Measurements from ENCODE around the gene HS6ST3.
"Not testable (repeated sequence)": the region's sequence is repeated elsewhere in the genome, so short reads cannot be mapped to it uniquely, and the experiment has no call there.

The HS6ST3 gene

DNA sequence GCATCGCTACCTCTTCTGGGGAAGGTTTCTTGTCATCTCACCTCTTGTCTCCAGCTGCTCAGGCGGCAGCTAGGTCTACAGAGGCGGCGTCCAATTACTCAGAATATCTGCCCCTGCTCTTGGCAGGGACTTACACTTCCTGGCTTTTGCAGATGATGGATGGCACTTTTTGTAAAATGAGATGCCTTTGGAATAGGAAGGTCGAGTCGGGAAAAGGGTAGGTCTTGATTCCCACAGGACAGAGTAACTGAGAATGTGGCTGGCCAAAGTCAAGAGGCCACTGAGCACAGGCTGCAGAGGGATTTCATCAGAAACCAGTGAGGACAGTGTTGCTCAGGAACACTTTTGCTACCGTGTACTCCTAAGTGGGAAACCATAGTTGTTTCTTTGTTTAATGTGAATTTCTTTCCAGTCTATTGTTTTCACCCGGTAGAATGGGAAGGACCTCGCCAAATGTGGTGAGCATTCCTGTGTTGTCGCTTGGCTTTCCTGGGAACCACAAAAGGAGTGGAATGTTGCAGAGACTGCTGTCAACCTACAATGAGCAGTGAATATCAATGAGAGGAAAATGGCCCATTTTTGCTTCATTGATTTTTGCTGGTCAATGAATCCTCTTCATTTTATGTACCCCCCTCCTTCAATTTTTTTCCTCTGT, 383.7 kb downstream of the HS6ST3 start:
- DNase-seq = no peak

GRCh38 chr13:96474181-96474557, 384.3 kb downstream of the HS6ST3 start:
- DNase-seq = no peak

GRCh38 chr13:96475103-96475502, 385.2 kb downstream of the HS6ST3 start:
- no peak for DNase-seq

DNA sequence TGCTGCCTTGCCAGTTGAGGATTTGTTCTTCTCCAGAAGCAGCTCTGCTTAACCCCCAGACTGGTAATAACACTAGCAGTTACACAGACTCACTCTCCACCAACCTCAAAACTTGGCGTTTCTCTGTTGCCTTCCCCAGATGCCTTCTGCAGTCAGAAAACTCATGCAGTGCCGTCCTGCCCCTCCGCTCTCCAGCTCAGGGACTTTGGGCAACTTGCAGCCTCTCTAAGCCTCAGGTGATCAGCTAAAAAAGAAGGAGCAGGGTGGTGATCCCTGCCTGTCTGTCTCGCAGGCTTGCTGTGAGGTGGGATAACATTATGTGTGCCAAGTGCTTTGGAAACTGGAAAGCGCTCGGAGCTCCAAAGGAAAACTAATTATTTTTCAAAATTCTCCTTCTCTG, 391.6 kb downstream of the HS6ST3 start:
- DNase-seq = no peak

- DNase-seq = no peak
Measured at GRCh38 chr13:96490496-96490989, 400.6 kb downstream of the HS6ST3 start.

DNA sequence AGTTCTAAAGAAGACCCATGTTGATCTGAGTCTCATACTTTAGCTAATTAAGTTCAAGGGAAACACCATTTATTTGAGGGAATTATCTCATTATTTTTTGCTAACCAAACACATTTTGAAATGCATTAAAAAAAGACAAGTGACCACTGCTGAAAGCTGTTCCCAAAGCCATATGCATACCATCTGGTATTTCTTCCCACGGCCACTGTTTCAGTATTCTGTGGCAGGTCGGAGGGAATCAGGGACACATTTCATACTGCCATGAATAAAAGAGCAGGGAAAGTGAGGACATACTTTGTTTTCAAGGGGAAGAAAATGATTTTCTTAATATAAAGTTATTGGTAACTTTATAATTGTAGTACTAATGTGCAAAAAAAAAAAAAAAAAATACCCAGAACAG, 401.2 kb downstream of the HS6ST3 start:
- no peak for DNase-seq

GRCh38 chr13:96492766-96493165, 402.9 kb downstream of the HS6ST3 start:
- no peak for DNase-seq

DNA sequence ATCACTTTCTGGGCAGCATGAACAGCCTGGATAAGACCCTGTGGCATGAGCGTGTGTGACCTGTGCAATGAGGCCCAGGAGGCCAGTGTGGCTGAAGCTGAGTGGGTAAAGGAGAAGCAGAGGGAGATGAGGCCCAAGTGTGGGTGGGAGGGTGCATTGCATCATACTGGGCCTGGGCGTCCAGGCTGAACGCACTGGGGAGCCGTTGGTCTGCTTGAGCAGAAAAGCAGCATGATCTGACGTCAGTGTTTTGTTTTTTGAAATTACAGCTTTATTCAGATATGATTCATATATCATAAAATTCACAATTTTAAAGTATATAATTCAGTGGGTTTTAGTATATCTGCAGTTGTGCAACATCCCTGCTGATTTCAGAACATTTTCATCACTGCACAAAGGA, 409.7 kb downstream of the HS6ST3 start:
- DNase-seq = no peak

DNA sequence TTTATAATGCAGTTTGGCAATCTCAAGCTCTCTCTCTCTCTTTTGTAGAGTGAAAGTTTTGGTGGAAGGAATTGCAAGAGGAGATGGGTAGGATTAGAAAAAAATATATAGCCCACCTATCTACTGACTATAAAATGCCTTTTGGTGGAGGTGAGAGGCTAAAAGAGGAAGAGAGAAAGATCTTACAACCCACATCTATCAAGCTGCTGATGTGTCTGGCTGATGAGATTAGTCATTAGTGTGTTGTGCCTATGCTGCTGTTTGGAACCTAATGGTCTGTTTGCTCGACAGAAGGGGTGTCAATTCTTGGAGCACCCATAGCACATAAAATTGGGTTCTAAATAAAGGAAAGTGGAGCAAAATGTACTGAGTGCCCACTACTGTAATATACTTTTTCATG, 411.0 kb downstream of the HS6ST3 start:
- no peak for DNase-seq

GRCh38 chr13:96503481-96503880, 413.6 kb downstream of the HS6ST3 start:
- DNase-seq = no peak

- DNase-seq = no peak
Measured at GRCh38 chr13:96511587-96511986, 421.7 kb downstream of the HS6ST3 start.

DNA sequence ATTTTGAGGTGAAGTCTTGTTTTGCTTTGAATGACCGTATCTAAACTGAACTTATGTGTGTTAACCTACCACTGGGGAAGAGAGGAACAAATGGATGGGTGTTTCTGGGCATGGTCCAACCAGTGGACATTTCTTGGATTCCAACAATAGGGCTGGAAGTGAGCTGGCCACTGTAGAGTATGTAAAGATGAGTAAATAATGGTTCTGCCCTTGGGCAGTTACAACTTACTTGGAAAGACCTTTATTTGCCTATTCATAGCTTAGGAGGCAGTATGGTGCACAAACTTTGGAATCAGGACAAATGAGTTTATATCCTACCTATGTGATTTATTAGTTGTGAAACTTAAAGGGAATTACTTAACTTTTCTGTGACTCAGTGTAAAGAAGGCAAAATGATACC, 429.5 kb downstream of the HS6ST3 start:
- no peak for DNase-seq

GRCh38 chr13:96524398-96525020, 434.6 kb downstream of the HS6ST3 start:
- not testable (repeated sequence) for DNase-seq

DNA sequence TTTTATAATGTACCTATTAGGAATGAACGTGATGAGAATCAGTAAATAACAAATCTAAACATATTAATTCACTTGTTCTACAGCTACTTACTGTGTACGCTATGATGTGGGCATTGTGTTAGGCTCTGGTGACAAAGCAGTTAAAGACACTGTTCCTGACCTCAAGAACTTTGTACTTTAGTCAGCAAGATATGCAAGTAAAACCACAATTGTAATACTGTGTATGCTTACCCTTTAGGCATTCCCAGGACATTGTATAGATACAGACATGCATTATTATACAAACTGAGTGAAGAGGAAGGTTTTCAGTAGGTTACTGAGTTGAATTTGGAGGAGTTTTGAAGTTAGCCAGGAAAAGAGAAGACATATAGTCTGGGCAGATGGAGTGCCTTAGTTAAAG, 435.8 kb downstream of the HS6ST3 start:
- no peak for DNase-seq

DNA sequence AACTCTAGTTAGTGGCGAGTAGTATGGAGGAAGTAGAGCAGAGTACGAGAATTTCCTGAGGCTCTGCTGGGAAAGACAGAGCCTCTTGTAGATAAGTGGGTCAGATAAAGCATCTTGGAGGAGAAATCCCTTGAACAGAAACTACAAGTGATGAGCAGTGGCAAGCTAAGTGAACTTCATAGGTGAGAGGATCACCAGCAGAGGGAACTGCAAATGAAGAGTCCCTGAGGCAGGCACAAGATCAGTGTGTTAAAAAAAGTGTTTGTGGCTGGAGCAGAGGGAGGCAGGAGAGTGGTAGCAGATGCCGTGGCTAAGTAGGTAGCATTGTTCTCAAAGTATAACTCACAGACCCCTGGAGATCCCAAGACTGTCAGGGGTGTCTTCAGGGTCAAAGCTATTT, 437.6 kb downstream of the HS6ST3 start:
- no peak for DNase-seq

- DNase-seq = no peak
Measured at GRCh38 chr13:96532804-96533203, 442.9 kb downstream of the HS6ST3 start.

- DNase-seq = no peak
Measured at GRCh38 chr13:96533408-96533807, 443.5 kb downstream of the HS6ST3 start.

DNA sequence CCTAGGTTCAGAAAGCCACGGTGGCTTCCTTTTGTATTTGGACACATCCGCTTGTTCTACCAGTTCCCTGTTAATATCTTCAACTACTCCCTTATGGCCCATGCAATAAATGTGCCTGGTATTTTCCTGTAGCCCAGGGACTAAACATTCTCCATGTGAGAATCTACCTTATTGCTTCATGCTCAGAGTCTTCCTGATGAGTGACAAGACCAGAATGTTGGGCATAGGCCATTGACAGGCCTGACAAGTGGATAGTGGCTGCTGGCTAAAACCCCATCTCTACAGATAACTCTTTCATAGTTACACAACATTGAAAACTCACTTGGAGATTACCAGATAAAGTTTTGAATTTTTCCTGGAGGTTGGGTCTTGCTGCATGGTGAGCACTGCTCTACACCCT, 449.9 kb downstream of the HS6ST3 start:
- DNase-seq = no peak

DNA sequence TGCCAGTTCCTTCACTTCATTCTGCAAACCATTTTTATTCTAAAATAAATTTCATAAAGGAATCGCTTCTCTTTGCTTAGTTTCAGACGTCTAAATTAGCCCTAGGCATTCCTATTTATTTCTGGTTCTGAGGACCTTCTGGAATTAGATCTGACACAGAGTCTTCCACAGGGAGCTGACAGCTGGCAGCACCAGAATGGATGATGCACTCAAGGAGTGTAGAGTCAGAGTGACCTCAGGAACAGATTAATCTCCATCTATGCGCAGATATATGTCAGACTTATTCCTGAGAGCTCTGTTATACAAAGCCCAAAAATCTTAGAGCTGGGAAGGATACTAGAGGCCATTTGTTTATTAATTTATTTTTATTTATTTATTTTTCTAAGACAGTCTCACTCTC, 450.8 kb downstream of the HS6ST3 start:
- DNase-seq = no peak

DNA sequence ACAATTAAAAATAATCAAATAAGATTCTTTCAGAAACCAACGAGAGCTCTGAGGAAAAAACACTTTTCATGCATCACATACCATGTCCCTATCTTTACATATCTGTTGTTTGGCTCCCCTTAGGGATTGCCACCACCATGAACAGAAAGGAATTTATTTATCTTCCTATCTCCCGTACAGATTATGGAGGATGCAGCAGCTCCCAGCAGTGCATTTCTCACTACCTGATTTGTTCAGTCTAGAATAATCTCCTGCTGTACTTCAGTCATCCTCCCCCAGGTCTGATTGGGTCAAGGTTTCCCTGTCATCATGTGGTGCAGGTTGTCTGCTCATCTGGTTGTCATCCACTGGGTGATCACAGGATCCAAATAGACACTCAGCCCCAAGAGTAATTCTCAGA, 453.1 kb downstream of the HS6ST3 start:
- DNase-seq = no peak

DNA sequence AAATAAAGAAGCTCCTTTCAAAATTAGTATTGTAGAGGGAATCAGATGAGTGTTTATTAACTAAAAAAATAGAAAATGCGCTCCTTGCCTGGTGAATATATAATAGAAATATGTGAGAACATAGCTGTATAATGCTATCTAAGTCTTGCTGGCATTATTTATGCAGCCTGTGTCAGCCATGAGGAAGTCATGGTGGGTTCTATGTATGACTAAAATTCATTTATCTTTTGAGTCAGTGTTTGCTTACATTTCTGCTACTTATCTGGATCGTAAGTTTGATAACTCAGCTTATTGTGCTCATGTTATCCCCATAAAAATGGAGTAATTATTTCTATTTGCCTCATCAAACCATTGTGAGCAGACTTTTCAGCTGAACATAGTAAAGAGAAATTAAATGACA, 455.1 kb downstream of the HS6ST3 start:
- DNase-seq = no peak

DNA sequence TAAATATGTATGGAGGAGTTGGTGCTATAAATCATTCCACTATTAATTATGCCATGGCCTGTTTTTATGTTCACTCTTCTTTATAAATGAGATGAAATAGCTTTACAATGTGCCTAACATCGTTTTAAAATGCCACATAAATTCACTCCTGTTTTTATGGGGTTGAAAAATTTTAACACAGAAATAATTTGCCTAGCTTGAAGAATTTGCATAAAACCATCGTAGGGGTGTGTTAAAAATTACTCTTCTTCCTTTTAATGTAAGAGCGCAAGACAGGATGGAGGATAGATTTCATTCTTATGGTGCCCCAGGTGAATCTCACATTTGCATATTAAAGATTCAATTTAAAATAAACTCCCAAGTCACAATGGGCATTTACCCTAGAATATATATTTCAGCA, 456.6 kb downstream of the HS6ST3 start:
- DNase-seq = no peak

GRCh38 chr13:96551546-96551945, 461.6 kb downstream of the HS6ST3 start:
- DNase-seq = peak; percentile 4

DNA sequence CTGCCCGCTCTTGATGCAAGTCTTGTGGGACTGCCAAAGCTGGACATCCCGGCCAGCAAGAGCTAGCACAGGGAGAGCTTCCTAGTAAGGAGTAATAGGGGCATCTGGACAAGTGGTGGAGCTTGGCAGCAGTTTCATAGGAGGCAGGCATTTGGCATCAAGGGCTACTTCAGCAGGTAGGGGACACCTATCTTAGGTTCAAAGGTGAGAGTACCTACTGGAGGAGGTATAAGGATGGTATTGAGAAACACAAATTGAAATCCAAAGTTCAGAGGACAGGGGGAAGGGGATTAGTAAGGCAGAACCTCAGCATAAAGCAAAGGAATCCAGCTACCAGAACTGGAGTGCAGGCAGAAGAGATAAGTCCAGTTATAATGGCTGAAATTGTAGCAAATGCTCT, 462.7 kb downstream of the HS6ST3 start:
- DNase-seq = no peak

DNA sequence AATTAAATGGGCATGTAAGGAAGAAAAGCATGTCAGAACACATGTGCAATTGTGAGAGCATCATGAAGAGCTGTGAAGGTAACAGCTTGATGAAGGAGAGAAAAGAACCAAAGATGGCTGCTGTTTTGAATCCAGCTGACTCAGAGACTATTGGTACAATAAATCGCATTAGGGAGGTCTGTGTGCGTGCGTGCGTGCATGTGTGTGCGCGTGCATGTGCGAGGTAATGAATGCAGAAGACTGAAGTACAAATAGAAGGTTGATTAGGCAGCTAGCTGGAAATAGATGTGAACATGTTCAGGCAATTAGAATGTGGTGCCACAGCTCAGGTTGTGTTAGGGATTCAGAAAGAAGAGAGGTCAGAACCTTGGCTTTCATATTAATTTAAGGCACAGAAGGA, 463.9 kb downstream of the HS6ST3 start:
- DNase-seq = no peak
